Brain microvascular endothelial cell (primary cell): ENCODE data around the gene ANO6.
"Not testable (repeated sequence)": the region's sequence is repeated elsewhere in the genome, so short reads cannot be mapped to it uniquely, and the experiment has no call there.

Source experiments
- DNase-seq: peaks from one replicate; pipeline ENCODE4 v3.0.0-alpha.2; 2020
- H3K27ac ChIP-seq: fragments of 250-450 bp; sonication (Bioruptor Pico); 2 replicates; pipeline ENCODE4 v1.5.1; 2020; ENCODE audit warnings: mild to moderate bottlenecking, moderate library complexity
- H3K27me3 ChIP-seq: fragments of 250-450 bp; sonication (Bioruptor Pico); replicated peaks from 2 replicates; pipeline ENCODE4 v1.5.1; 2020; ENCODE audit warnings: mild to moderate bottlenecking
- H3K36me3 ChIP-seq: fragments of 250-450 bp; sonication (Bioruptor Pico); replicated peaks from 2 replicates; pipeline ENCODE4 v1.5.1; 2020; ENCODE audit warnings: mild to moderate bottlenecking
- H3K4me3 ChIP-seq: 2 replicates; pipeline ENCODE4 v1.5.1; 2011; ENCODE audit warnings: low read depth, mild to moderate bottlenecking, control low read depth, low read length, moderate library complexity
- CTCF ChIP-seq: IDR thresholded peaks from 2 replicates; pipeline ENCODE4 v1.5.1; 2011; ENCODE audit warnings: low read depth, mild to moderate bottlenecking, moderate library complexity, low read length, control low read depth, inconsistent platforms; ENCODE audit errors: missing control alignments
- in situ Hi-C: cut with HindIII; loops from 2 replicates; pipeline ENCODE4 v1.10.0; 2017; ENCODE audit warnings: low sequenced_read_pairs, low pct_ligation_motif_present

ANO6 gene

GRCh38 chr12:45235087-45236025, 19.5 kb downstream of the ANO6 start:
- Histone ChIP-seq H3K4me3 (no peak overlapping the region), H3K27me3 (no peaks in the 10 kb centered on the region), H3K36me3 (no peaks in the 10 kb centered on the region), H3K27ac (peak overlapping the region; percentile 95)
- no peak for TF ChIP-seq CTCF
- in situ Hi-C loops = no loop called here
- peak; percentile 37 for DNase-seq

GRCh38 chr12:45236383-45236782, 20.5 kb downstream of the ANO6 start:
- in situ Hi-C loops = not testable (repeated sequence)

GRCh38 chr12:45242180-45242579, 26.3 kb downstream of the ANO6 start:
- Histone ChIP-seq H3K4me3 (no peak overlapping the region), H3K27ac (no peak overlapping the region), H3K36me3 (no peaks in the 10 kb centered on the region), H3K27me3 (no peaks in the 10 kb centered on the region)
- in situ Hi-C loops = no loop called here
- no peak for TF ChIP-seq CTCF
- DNase-seq = no peak

More at GRCh38 chr12:45236383-45236782, 20.5 kb downstream of the ANO6 start:
- peak overlapping the region; percentile 95 for H3K27ac ChIP-seq
- H3K36me3 ChIP-seq, H3K27me3 ChIP-seq, DNase-seq, H3K4me3 ChIP-seq: not testable (repeated sequence)

- no peak overlapping the region for H3K4me3 ChIP-seq
- H3K27ac ChIP-seq = no peak overlapping the region
- in situ Hi-C loops = no loop called here
- DNase-seq = no peak
- no peak for TF ChIP-seq CTCF
- no peaks in the 10 kb centered on the region for H3K36me3 ChIP-seq
- H3K27me3 ChIP-seq = no peaks in the 10 kb centered on the region
These were observed 28.1 kb downstream of the ANO6 start for GRCh38 chr12:45243963-45244362.

GRCh38 chr12:45244561-45245343, 28.9 kb downstream of the ANO6 start:
- H3K36me3 ChIP-seq = no peaks in the 10 kb centered on the region
- no peaks in the 10 kb centered on the region for H3K27me3 ChIP-seq
- DNase-seq = peak; percentile 52
- in situ Hi-C loops = no loop called here
- peak overlapping the region; percentile 7 for H3K27ac ChIP-seq
- no peak overlapping the region for H3K4me3 ChIP-seq
- TF ChIP-seq CTCF = no peak

GRCh38 chr12:45246236-45246635, 30.3 kb downstream of the ANO6 start:
- in situ Hi-C loops = no loop called here
- Histone ChIP-seq H3K4me3 (no peak overlapping the region), H3K27ac (peak overlapping the region; percentile 39), H3K27me3 (no peaks in the 10 kb centered on the region), H3K36me3 (no peaks in the 10 kb centered on the region)
- DNase-seq = no peak
- no peak for TF ChIP-seq CTCF
